Endometrial microvascular endothelial cells (primary cell): ENCODE measurements around the gene CCNY. TPM values are rescaled to one million over a fixed set of nuclear protein-coding genes. Genes with fewer than 3 reads are reported as not detected.

Experiments used
- in situ Hi-C: cut with HindIII; loops from 2 replicates; pipeline ENCODE4 v1.10.0; 2017; ENCODE audit warnings: low sequenced_read_pairs, low pct_unique_long_range_greater_than_20kb; ENCODE audit errors: inconsistent ontology term
- total RNA-seq: library from RNA; depleted of rRNA; stranded (reverse); fragments of >200 nt; gene quantifications from one replicate; pipeline ENCODE4 v1.2.3, GENCODE V29; 2015; ENCODE audit errors: inconsistent ontology term

Gene CCNY
- total RNA-seq, 1 donor from 2014 or later: 54.7 TPM

DNA sequence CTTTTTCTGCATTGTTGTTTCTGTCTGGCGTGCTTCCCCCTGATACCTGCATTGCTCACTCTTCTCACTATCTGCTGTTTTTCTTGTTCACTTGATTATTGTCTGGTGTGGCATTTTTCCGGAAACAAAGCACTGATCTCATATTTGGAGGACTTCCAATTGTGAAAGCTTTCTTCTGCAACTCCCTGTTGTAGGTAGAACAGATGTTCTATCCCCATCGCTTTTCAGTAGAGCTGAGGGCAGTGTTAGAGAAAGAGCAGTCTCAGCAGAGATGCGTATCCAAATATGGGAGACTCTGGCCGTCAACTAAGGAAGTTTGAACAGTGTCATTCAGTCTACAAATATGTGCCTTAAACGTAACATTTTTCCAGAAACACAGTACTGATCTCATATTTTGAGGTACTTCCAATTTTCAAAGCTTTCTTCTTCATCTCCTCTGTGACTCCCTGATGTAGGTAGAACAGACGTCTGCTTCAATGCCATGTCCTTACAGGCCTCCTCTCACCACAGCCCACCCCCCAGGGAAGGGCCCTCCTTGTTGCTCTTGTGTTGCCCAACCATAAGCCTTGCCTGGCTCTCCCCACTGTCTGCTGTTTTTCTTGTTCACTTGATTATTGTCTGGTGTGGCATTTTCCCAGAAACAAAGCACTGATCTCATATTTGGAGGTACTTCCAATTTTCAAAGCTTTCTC is 241.8 kb downstream of the CCNY start:
- in situ Hi-C loops: no loop called here

DNA sequence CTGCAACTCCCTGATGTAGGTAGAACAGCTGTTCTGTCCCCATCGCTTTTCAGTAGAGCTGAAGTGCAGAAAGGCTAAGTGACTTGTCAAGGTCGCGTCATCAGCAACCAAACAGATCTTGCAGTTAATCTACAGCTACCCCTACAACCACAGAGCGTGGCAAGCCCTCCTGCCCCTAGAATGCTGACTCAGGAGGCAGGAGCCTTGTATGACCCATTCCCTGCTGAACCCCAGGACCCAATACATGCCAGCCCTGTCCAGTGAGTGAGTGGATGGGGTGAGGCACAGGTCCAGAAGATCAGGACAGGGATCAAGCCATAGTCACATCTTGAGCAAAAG is 242.3 kb downstream of the CCNY start:
- in situ Hi-C loops: no loop called here

DNA sequence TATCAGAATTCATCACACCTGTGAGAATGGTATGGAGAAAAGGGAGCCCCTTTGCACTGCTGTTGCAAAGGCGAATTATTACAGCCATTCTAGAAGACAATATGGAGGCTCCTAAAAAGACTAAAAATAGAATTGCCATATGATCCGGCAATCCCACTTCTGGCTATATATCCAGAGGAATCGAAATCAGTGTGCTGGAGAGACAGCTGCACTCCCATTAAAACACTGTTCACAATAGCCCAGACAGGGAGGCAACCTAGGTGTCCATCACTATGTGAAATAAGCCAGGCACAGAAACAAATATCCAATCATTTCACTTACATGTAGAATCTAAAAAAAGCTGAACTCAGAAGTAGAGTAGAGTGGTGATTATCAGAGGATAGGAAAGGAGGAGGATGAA is 242.8 kb downstream of the CCNY start:
- in situ Hi-C loops: no loop called here

DNA sequence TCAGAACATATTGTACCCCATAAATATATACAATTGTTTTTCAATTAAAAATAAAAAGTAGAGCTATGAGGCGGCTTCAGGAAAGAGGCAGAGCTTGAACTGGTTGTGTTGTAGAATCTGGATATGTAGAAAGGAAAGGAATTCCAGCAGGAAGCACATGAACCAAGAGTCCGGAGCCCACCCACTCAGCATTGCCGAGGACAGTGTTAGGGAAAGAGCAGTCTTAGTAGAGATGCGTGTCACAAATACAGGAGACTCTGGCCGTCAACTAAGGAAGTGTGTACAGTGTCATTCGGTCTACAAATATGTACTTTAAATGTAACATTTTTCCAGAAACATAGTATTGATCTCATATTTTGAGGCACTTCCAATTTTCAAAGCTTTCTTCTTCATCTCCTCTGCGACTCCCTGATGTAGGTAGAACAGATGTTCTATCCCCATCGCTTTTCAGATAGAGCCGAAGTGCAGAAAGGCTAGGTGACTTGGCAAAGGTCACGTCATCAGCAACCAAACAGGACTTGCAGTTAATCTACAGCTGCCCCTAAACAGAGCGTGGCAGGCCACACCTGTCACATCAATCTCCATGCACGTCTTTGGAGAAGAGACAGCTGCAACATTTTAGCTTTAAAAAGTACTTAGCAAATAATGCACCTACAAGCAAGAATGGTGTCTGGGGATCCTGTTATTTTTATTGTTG is 243.6 kb downstream of the CCNY start:
- in situ Hi-C loops: no loop called here

GRCh38 chr10:35580423-35580770 is 244.1 kb downstream of the CCNY start:
- in situ Hi-C loops: no loop called here

DNA sequence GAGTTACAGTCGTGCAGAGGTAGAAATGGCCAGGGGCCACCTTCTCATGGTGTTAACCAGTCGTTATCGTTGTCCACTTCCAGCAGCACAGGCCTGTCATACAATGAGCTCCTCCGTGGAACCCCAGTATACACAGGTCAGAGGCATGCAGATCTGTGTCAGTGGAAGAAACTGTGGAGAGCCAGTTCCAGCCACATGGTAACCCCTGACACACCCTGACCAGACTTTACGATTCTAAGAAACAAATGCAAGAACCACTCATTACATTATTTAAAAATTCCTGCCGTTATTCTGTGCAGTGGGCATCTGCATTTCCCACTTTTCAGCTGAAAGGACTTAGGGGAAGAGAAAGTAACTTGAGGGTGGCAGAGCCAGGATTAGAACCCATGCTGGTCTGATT is 245.3 kb downstream of the CCNY start:
- in situ Hi-C loops: no loop called here

DNA sequence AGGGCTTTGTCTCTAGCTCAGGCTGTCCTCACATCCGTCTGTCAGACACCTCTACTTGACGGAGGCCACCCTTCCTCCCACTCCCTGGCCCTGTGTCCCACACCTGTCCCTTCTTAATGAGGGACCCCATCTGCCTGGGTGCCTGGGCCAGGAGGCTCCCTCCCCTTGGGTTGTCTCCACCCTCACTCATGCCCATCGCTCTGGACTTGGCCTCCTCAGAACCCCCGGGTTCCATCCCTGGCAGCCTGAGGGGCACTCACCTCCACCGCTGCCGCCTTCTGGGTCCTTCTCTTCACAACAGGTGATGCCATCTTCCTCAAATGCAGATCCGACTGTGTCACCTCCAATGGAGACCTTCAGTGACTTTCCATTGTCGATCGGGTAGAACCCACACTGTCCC is 248.6 kb downstream of the CCNY start:
- in situ Hi-C loops: no loop called here

- in situ Hi-C loops: no loop called here
Observed at GRCh38 chr10:35585356-35585755, 249.0 kb downstream of the CCNY start.

- in situ Hi-C loops: no loop called here
Observed at GRCh38 chr10:35585903-35586535, 249.7 kb downstream of the CCNY start.

- in situ Hi-C loops: no loop called here
Observed at GRCh38 chr10:35588836-35589235, 252.5 kb downstream of the CCNY start.

DNA sequence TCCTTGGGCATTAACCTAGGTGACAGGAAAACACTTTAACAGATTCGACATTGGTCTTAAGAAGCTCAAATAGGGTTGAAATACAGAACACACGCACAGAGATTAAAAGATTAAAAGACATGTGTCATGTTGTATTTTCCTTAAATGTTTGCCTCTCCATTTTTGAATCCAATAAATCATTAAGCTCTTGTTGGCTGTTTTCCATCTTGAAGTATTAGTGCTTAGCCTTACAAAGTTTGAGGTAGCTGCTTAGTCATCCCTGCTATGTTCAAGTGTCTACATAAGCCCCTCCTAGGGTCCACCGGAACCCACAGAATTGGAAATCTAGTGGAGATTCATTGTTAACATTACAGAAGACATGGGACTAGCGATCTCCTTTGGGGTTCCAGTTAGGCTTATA is 256.1 kb downstream of the CCNY start:
- in situ Hi-C loops: no loop called here

GRCh38 chr10:35594115-35595079 is 258.1 kb downstream of the CCNY start:
- in situ Hi-C loops: no loop called here

- in situ Hi-C loops: no loop called here
Observed at GRCh38 chr10:35595106-35595505, 258.8 kb downstream of the CCNY start.

DNA sequence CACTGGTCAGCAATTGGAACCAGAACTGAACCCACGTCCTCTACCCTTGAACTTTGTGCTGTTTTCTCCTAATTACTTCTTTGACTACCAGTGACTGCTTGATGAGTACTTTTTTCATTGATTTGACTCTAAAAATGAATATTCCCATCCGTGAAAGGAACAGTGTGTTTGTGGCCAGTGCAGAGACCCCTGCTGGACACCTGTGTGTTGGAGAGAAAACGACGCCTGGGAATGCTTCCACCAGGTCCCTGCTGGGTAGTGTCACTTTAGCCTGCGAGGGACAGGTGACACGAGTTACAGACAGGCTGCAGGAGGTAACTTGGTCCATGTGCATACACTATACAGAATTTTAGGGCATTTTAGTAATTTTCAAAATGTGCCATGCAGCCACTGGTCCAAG is 262.1 kb downstream of the CCNY start:
- in situ Hi-C loops: no loop called here

DNA sequence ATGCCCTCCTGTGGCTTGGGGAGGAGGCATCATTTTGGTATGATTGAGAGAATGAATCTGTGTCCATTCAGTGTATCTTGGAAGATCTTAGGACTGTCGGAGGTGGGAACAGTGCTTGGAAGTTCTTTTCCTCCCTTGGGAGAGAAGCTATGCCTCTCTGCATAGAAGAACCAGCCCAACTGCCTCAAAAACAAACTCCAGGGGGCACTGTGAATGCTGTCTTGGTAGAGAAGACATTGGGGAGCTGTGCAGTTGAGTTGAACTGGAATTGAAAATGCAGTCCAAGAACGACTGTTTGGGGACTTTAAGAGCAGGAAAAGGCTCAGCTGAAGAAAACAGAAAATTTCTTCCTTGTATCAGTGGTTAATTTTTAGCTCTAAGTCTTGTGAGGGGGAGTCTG is 263.9 kb downstream of the CCNY start:
- in situ Hi-C loops: no loop called here

DNA sequence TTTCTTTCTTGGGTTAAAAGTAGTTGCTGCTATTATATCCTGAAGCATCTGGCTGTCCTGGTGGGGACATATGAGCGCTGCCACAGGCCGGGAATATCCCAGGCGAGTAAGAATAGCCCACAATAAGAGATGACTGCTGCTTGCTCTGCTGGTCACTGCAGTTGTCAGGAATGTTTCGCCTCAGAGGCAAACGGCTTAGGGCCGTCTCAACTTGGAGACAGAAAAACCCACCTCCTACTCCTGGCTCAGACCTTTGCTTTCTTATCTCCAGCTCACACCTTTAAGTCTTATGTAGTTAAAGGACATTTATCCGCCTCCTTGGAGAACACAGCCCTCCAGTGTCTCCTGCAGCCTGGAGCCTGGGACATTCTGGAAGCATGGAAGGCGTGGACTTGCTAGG is 268.9 kb downstream of the CCNY start, which contains the start of gene GJD4:
GJD4 (plus strand) TSS at position 151 of the 400 bp plus-strand sequence; CDS start at position 378, 227 bp downstream.
- in situ Hi-C loops: no loop called here

- in situ Hi-C loops: no loop called here
Observed at GRCh38 chr10:35606430-35606829, 270.1 kb downstream of the CCNY start.

DNA sequence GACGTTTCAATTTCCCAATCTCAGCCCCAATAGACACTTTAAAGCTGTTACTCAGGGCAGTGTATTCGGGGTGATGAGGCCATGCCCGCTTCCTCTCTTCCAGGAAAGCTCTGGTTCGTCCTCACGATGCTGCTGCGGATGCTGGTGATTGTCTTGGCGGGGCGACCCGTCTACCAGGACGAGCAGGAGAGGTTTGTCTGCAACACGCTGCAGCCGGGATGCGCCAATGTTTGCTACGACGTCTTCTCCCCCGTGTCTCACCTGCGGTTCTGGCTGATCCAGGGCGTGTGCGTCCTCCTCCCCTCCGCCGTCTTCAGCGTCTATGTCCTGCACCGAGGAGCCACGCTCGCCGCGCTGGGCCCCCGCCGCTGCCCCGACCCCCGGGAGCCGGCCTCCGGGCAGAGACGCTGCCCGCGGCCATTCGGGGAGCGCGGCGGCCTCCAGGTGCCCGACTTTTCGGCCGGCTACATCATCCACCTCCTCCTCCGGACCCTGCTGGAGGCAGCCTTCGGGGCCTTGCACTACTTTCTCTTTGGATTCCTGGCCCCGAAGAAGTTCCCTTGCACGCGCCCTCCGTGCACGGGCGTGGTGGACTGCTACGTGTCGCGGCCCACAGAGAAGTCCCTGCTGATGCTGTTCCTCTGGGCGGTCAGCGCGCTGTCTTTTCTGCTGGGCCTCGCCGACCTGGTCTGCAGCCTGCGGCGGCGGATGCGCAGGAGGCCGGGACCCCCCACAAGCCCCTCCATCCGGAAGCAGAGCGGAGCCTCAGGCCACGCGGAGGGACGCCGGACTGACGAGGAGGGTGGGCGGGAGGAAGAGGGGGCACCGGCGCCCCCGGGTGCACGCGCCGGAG is 271.4 kb downstream of the CCNY start:
- in situ Hi-C loops: no loop called here

GRCh38 chr10:35608328-35608672 is 272.0 kb downstream of the CCNY start:
- in situ Hi-C loops: no loop called here
